WI38 (cell line): Measurements from ENCODE around the gene NFIX.
A peak's percentile ranks its signal among the peaks of the same experiment; 100 is the strongest.

Experiments used
- H3K4me3 ChIP-seq: 2 replicates; pipeline ENCODE4 v1.5.1; 2011; ENCODE audit warnings: low read depth, mild to moderate bottlenecking, control low read depth, low read length
- TF ChIP-seq, protein P1 (sequence below): IDR thresholded peaks from 2 replicates; pipeline ENCODE4 v1.5.1; 2012; ENCODE audit warnings: low read depth, mild to moderate bottlenecking, control low read depth, low read length

The NFIX gene

DNA sequence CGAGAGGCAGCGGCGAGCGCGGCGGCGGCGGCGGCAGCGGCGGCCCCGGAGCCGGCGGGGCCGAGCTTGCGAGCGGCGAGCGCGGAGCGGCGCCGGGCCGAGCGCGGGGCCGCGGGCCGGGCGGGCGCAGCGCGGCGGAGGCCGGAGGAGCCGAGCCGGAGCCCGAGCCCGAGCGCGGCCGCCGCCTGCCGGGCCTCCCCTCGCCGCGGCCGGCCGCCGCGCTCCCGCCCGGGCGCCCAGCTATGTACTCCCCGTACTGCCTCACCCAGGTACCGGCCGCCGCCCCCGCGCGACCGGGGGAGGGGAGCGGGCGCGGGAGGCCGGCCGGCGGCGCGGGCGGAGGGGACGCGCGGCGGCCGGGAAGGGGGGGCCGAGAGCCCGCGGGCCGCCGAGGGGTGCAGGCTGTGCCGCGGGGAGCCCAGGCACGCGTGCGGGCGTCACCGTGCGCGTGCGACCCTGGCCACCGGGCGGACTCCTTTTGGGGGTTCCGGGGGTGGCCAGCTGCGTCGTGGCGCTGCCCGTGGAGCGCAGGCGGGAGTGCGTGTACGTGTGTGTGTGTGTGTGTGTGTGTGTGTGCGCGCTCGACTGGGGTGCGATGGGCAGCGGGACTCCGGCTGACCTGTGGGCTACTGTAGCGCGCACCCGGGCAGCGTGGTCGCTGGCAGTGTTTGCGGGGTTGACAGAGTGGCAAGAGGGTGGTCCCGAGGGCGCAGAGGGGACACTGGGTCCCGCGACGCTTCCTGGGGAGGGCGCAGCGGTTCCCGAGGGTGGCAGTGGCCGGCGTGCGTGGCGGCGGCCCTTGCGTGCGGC, 526 bp downstream of the NFIX start:
- TF ChIP-seq, protein P1, sequence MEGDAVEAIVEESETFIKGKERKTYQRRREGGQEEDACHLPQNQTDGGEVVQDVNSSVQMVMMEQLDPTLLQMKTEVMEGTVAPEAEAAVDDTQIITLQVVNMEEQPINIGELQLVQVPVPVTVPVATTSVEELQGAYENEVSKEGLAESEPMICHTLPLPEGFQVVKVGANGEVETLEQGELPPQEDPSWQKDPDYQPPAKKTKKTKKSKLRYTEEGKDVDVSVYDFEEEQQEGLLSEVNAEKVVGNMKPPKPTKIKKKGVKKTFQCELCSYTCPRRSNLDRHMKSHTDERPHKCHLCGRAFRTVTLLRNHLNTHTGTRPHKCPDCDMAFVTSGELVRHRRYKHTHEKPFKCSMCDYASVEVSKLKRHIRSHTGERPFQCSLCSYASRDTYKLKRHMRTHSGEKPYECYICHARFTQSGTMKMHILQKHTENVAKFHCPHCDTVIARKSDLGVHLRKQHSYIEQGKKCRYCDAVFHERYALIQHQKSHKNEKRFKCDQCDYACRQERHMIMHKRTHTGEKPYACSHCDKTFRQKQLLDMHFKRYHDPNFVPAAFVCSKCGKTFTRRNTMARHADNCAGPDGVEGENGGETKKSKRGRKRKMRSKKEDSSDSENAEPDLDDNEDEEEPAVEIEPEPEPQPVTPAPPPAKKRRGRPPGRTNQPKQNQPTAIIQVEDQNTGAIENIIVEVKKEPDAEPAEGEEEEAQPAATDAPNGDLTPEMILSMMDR = no peak
- peak overlapping the region; percentile 68 for H3K4me3 ChIP-seq

DNA sequence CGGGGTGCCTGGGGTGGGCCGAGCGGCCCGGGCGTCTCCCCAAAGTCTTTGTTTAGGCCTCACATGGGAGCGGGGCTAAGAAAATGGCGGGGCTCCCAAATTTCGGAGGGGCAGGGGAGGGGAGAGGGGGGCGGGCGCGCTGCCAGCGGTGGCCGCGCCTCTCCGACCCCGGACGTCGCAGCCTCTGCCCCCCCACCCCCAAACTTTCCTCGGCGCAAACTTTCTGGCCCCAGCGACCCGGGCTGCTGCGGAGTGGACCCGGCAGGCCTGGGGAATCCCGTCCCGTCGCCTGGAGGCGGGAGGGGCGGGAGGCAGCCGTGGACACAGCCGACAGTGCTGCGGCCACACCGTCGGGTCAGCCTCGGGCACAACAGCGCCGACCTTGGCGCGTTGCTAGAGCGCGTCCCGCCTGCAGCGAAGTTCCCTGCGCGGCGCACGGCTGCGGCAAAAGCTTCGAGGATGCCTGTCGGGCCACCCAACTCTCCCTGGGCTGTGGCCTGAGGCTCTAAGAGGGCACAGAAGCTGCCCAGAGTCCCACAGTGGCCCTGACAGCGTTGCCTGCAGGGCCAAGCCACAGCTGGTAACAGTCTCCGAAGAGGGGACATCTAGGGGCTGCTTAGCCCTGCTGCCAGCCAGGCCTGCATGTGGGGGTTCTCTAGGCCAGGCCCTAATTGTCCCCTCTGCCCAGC, 1.3 kb downstream of the NFIX start:
- TF ChIP-seq, protein P1 = no peak
- peak overlapping the region; percentile 68 for H3K4me3 ChIP-seq

DNA sequence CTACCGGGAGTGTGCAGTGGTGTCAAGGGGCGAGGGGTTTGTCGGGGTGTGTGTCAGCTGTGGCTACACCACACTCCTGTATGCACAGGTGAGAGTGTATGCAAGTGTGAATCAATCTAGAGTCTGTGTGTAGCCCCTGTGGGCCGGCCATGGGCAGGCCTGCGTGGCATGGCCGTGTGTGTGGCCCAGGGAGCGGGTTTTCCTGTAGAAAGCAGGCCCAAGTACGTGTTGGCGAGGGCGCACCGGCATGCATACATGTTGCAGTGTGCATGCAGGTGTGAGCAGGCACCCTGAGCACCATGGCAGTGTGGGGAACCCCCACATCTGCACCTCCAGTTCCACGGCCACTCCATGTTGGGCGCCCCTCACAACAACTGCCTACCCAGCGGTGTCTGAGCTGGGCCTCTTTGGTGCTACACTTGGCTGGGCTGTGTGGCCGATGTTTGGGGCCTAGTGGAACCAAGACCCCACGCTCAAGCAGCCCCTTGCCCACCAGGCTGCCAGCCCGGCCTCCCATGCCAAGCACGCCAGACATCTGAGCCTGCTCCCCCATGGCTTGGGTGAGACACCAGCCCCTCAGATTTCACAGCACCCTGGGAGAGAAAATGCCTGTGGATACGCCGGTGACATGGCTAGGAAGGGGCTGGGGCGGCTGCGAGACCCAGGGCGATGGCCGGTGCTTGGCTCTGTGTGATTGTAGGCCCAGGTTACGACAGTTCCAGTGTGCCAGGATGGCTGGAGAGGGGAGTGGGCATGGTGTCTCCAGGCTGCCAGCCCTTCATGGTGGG, 2.1 kb downstream of the NFIX start:
- TF ChIP-seq, protein P1 = no peak
- H3K4me3 ChIP-seq = peak overlapping the region; percentile 68

DNA sequence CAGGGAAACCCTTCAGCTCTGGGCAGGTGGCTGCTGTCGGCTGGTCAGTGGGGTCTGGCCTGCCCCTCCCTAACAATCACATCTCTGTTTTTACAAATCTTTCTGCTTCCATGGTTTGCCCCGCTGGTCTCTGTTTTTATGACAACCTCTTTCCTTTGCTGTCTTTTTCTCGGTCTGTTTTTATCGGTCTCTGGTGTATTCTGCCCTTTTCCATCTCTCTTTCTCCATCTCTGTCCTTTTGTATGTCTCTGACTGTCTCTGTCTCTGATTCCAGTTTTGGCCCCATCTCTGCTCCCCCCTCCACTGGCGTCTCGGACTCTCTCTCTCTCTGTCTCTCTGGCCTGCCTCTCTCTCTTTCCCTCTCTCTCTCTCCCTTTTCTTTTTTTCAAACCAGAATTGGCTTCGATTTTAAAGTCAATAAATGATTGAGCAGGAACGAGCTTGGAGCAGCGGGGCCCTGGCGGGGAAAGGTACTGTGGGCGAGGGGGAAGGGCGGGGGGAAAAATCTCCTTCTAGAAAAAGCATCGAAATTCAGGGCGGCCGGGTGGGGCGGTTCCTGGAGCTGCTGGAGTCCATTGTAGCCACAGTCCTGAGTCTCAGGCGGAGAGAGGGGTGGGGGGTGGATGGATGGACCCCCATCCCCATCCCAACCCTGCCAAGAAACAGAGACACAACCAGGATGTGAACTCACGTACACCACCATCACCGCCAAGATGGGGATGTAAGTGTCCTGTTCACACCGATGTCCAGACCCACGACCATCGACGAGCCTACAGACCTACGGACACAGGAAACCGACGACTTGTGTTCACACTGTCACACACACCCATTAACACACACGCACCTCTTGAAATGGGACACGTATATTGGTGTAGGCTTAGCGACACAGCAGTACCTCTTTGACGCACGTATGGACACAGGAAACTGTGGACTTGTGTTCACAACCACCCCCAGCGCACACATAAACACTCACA, 3.0 kb downstream of the NFIX start:
- TF ChIP-seq, protein P1 = no peak
- H3K4me3 ChIP-seq = no peak overlapping the region

DNA sequence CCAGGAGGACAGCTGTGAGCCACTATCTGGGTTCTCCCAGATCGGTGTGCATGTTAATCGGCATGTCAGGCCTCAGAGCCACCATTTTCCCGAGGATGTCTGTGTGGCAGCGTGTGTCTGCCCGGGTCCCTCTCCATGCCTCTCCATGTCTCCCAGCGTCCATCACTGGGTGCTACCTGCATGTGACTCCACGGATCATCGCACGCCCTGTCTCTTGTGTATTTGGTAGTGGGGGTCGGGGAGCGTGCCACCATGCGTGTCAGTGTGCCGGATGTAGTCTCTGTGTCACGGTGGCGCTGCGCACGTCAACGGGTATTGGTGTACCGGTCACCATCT, 5.9 kb downstream of the NFIX start:
- H3K4me3 ChIP-seq = no peak overlapping the region
- TF ChIP-seq, protein P1 = no peak

DNA sequence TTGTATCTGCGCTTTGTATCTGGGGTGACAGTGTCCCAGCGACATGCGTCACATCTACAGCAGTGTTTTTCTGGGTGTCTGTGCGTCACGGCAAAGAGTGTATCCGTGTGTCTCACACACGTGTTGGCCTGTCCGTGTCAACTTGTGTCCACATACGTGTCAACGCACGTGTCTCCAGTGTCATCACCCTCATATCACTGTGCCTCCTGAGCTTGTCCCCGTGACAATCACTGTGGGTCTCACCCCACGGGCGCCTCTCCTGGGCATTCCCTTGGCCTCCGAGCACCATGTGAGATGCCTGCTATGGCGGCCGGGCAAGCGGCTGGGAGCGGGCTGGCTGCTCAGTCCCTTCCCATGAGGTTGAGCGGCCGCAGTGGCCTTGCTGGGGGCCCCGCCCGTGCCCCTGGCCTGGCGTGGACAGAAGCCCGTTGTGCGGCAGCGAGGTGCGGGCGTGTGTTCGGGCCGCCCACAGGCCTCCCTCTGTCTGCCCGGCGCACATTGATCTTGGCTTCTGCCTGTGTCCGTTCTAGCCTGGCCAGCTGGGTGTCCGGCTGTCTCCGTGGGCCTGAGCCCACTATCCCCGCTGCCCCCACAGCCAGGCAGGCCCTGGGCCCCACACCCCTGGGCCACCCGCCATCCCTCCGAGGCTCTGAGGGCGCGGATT, 6.4 kb downstream of the NFIX start:
- H3K4me3 ChIP-seq = no peak overlapping the region
- TF ChIP-seq, protein P1 = no peak
